OCI-M2 (cell line): Measurements from ENCODE around the gene IFT22.
"Not testable (repeated sequence)": the region's sequence is repeated elsewhere in the genome, so short reads cannot be mapped to it uniquely, and the experiment has no call there.

Experiments
- DNase-seq: peaks from one replicate; lab custom pipeline; 2025; ENCODE audit not compliant: unreplicated experiment; lab: John Stamatoyannopoulos, UW

Gene IFT22

GRCh38 chr7:101315336-101315735, 6.3 kb downstream of the IFT22 start:
- no peak for DNase-seq

GRCh38 chr7:101308245-101309085, 13.1 kb downstream of the IFT22 start:
- DNase-seq: no peak

GRCh38 chr7:101306307-101306706, 15.3 kb downstream of the IFT22 start:
- DNase-seq: no peak

GRCh38 chr7:101303102-101303701, 18.4 kb downstream of the IFT22 start:
- DNase-seq: no peak

GRCh38 chr7:101302641-101303101, 18.9 kb downstream of the IFT22 start:
- DNase-seq: no peak

- no peak for DNase-seq
These were observed 20.9 kb downstream of the IFT22 start for GRCh38 chr7:101300465-101301376.

GRCh38 chr7:101299511-101300464, 21.8 kb downstream of the IFT22 start:
- DNase-seq: no peak

- DNase-seq: no peak
These were observed 26.8 kb downstream of the IFT22 start for GRCh38 chr7:101294832-101295121.

GRCh38 chr7:101294039-101294831, 27.4 kb downstream of the IFT22 start:
- DNase-seq: no peak

GRCh38 chr7:101293069-101294021, 28.3 kb downstream of the IFT22 start:
- not testable (repeated sequence) for DNase-seq

GRCh38 chr7:101292566-101292965, 29.0 kb downstream of the IFT22 start:
- not testable (repeated sequence) for DNase-seq

GRCh38 chr7:101290186-101291037, 31.2 kb downstream of the IFT22 start:
- DNase-seq: not testable (repeated sequence)

- not testable (repeated sequence) for DNase-seq
These were observed 31.9 kb downstream of the IFT22 start for GRCh38 chr7:101289687-101290086.

GRCh38 chr7:101288439-101288838, 33.2 kb downstream of the IFT22 start:
- no peak for DNase-seq

GRCh38 chr7:101287032-101287431, 34.6 kb downstream of the IFT22 start:
- no peak for DNase-seq

- not testable (repeated sequence) for DNase-seq
These were observed 35.7 kb downstream of the IFT22 start for GRCh38 chr7:101285880-101286279.

- DNase-seq: no peak
These were observed 36.4 kb downstream of the IFT22 start for GRCh38 chr7:101285171-101285570.

GRCh38 chr7:101280912-101281311, 40.7 kb downstream of the IFT22 start:
- DNase-seq: not testable (repeated sequence)
